Stimulated activated memory B cell treated with anti-CD40 and anti-IgM and Interleukin-4, amounts not matched to agents 10 μg/mL and 1 μg/mL and 100 μg/mL, for 72 hours (primary cell): Measurements from ENCODE around the gene C11orf24.

Experiments used
- ATAC-seq: fragments of 150-1000 bp; cut with Tn5 transposase; 2 replicates; pipeline ENCODE4 v1.10.0; 2021
- H3K27ac Mint-ChIP-seq: one replicate; pipeline ENCODE4 v1.8.0; 2022; ENCODE audit warnings: mild to moderate bottlenecking, mixed read lengths
- H3K27me3 Mint-ChIP-seq: one replicate; pipeline ENCODE4 v1.8.0; 2022; ENCODE audit warnings: mixed read lengths
- H3K36me3 Mint-ChIP-seq: one replicate; pipeline ENCODE4 v1.8.0; 2022; ENCODE audit warnings: mixed read lengths
- H3K4me1 Mint-ChIP-seq: one replicate; pipeline ENCODE4 v1.8.0; 2022; ENCODE audit warnings: mixed read lengths
- H3K4me3 Mint-ChIP-seq: one replicate; pipeline ENCODE4 v1.8.0; 2022; ENCODE audit warnings: mild to moderate bottlenecking, moderate library complexity, mixed read lengths
- H3K9me3 Mint-ChIP-seq: one replicate; pipeline ENCODE4 v1.8.0; 2022; ENCODE audit warnings: mixed read lengths

Gene C11orf24

GRCh38 chr11:68214173-68215086 lies 57.3 kb downstream of the C11orf24 start:
- Mint-ChIP-seq H3K36me3 (no peaks in the 10 kb centered on the region), H3K4me1 (peaks cover 47% of the 10 kb centered on the region), H3K27me3 (no peaks in the 10 kb centered on the region), H3K27ac (peak overlapping the region; percentile 77), H3K9me3 (no peaks in the 10 kb centered on the region), H3K4me3 (peak overlapping the region; percentile 84)
- peak; percentile 17 for ATAC-seq

- H3K27me3 Mint-ChIP-seq, result no peaks in the 10 kb centered on the region
- no peaks in the 10 kb centered on the region for H3K9me3 Mint-ChIP-seq
- peaks cover 52% of the 10 kb centered on the region for H3K4me1 Mint-ChIP-seq
- H3K4me3 Mint-ChIP-seq, result peak overlapping the region; percentile 84
- ATAC-seq, result peak; percentile 63
- H3K36me3 Mint-ChIP-seq, result no peaks in the 10 kb centered on the region
- peak overlapping the region; percentile 77 for H3K27ac Mint-ChIP-seq
Observed at GRCh38 chr11:68213555-68214172, 58.1 kb downstream of the C11orf24 start.

- Mint-ChIP-seq H3K27me3 (no peaks in the 10 kb centered on the region), H3K36me3 (no peaks in the 10 kb centered on the region), H3K27ac (peak within 1 kb of the TSS; percentile 77), H3K4me3 (peak within 1 kb of the TSS; percentile 87), H3K4me1 (peaks cover 52% of the 10 kb centered on the region), H3K9me3 (no peaks in the 10 kb centered on the region)
- ATAC-seq, result peak; percentile 48
Observed at GRCh38 chr11:68213135-68213515, 58.6 kb downstream of the C11orf24 start, which contains the start of gene KMT5B. Gene KMT5B, minus strand, starts transcription at chr11:68213296. Its CDS starts 23,220 bp downstream, at chr11:68190076.

- no peaks in the 10 kb centered on the region for H3K9me3 Mint-ChIP-seq
- H3K27ac Mint-ChIP-seq, result peak overlapping the region; percentile 77
- peak overlapping the region; percentile 87 for H3K4me3 Mint-ChIP-seq
- H3K36me3 Mint-ChIP-seq, result no peaks in the 10 kb centered on the region
- peaks cover 52% of the 10 kb centered on the region for H3K4me1 Mint-ChIP-seq
- peak; percentile 77 for ATAC-seq
- H3K27me3 Mint-ChIP-seq, result no peaks in the 10 kb centered on the region
Observed at GRCh38 chr11:68212421-68213134, 59.2 kb downstream of the C11orf24 start.

- H3K36me3 Mint-ChIP-seq, result no peaks in the 10 kb centered on the region
Observed at GRCh38 chr11:68211546-68211945, 60.2 kb downstream of the C11orf24 start.

More at GRCh38 chr11:68211546-68211945, 60.2 kb downstream of the C11orf24 start:
- Mint-ChIP-seq H3K4me1 (peaks cover 57% of the 10 kb centered on the region), H3K4me3 (peak overlapping the region; percentile 64), H3K27me3 (no peaks in the 10 kb centered on the region), H3K27ac (peak overlapping the region; percentile 77), H3K9me3 (no peaks in the 10 kb centered on the region)
- ATAC-seq, result no peak
